Right lobe of liver (tissue), 4 donors: ENCODE data around the gene MRPS33.

Experiments
- POLR2A ChIP-seq: fragments of 450-650 bp; IDR thresholded peaks from one replicate; pipeline ENCODE4 v1.6.1; 2017; ENCODE audit warnings: antibody characterized with exemption, mild to moderate bottlenecking
- TF ChIP-seq, protein P1 (sequence below), 4 donors: fragments of 200-600 bp in 3 of 4; fragments of 450-650 bp in 1 of 4; IDR thresholded peaks; one replicate each; pipeline versions ENCODE4 v1.5.1 to v1.8.0; 2016 to 2022; ENCODE audit warnings: antibody characterized with exemption in 4 of 4, mild to moderate bottlenecking in 2 of 4
- donor health status: DM: no; HTN: no; CAD: no.
- donor health status: DM: no; HTN: no; CAD: no.
- donor health status: DM: no; HTN: yes; CAD: no.

DNA sequence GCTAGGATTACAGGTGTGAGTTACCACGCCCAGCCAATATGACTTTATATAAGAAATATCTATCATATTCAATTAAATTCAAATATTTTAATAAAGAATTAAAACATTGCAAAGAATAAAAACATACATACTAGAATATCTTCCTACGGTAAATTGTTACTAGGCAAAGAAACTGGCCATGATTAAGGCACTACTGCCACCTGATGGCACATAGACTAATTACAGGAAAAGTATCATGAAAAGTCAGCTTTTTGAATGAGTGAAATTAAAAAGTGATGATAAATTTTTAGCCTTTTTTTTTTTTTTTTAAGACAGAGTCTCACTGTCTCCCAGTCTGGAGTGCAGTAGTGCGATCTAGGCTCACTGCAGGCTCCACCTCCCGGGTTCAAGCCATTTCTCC, 30.9 kb downstream of the MRPS33 start:
- TF ChIP-seq, protein P1, sequence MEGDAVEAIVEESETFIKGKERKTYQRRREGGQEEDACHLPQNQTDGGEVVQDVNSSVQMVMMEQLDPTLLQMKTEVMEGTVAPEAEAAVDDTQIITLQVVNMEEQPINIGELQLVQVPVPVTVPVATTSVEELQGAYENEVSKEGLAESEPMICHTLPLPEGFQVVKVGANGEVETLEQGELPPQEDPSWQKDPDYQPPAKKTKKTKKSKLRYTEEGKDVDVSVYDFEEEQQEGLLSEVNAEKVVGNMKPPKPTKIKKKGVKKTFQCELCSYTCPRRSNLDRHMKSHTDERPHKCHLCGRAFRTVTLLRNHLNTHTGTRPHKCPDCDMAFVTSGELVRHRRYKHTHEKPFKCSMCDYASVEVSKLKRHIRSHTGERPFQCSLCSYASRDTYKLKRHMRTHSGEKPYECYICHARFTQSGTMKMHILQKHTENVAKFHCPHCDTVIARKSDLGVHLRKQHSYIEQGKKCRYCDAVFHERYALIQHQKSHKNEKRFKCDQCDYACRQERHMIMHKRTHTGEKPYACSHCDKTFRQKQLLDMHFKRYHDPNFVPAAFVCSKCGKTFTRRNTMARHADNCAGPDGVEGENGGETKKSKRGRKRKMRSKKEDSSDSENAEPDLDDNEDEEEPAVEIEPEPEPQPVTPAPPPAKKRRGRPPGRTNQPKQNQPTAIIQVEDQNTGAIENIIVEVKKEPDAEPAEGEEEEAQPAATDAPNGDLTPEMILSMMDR (IDR thresholded peaks at IDR 0.05): peak in 3 of 4 donors; percentile 18 to 57 (median 30)
- TF ChIP-seq POLR2A: no peak
